GM18867 (cell line): Measurements from ENCODE around the gene HDAC2.
"Not testable (repeated sequence)": the region's sequence is repeated elsewhere in the genome, so short reads cannot be mapped to it uniquely, and the experiment has no call there.

Experiments
- ATAC-seq: cut with Tn5 transposase; IDR thresholded peaks from one replicate; pipeline ENCODE4 v1.9.1; 2021; ENCODE audit warnings: mild to moderate bottlenecking, moderate library complexity; ENCODE audit not compliant: unreplicated experiment

Gene HDAC2

GRCh38 chr6:113920663-113921267, 50.2 kb downstream of the HDAC2 start:
- ATAC-seq, result peak; percentile 84

GRCh38 chr6:113910285-113910684, 60.7 kb downstream of the HDAC2 start:
- not testable (repeated sequence) for ATAC-seq

GRCh38 chr6:113909224-113909856, 61.6 kb downstream of the HDAC2 start:
- peak; percentile 74 for ATAC-seq

GRCh38 chr6:113908801-113909200, 62.1 kb downstream of the HDAC2 start:
- ATAC-seq, result no peak

- no peak for ATAC-seq
These were observed 63.7 kb downstream of the HDAC2 start for GRCh38 chr6:113907102-113907815.

GRCh38 chr6:113903666-113904330, 67.2 kb downstream of the HDAC2 start:
- ATAC-seq, result no peak

GRCh38 chr6:113901482-113901881, 69.5 kb downstream of the HDAC2 start:
- no peak for ATAC-seq

- no peak for ATAC-seq
These were observed 76.0 kb downstream of the HDAC2 start for GRCh38 chr6:113894712-113895674.

- ATAC-seq, result no peak
These were observed 77.1 kb downstream of the HDAC2 start for GRCh38 chr6:113893866-113894265.

- ATAC-seq, result no peak
These were observed 77.5 kb downstream of the HDAC2 start for GRCh38 chr6:113893451-113893850.

GRCh38 chr6:113888956-113889630, 81.9 kb downstream of the HDAC2 start:
- ATAC-seq, result no peak

- no peak for ATAC-seq
These were observed 82.5 kb downstream of the HDAC2 start for GRCh38 chr6:113888493-113888892.

GRCh38 chr6:113886512-113886911, 84.4 kb downstream of the HDAC2 start:
- ATAC-seq, result no peak

GRCh38 chr6:113884011-113884410, 86.9 kb downstream of the HDAC2 start:
- no peak for ATAC-seq
